HG02588 (cell line): Measurements from ENCODE around the gene AOAH.

Experiments used
- ATAC-seq: cut with Tn5 transposase; IDR thresholded peaks from one replicate; pipeline ENCODE4 v1.9.1; 2021; ENCODE audit warnings: mild to moderate bottlenecking, moderate library complexity; ENCODE audit not compliant: unreplicated experiment

AOAH gene

DNA sequence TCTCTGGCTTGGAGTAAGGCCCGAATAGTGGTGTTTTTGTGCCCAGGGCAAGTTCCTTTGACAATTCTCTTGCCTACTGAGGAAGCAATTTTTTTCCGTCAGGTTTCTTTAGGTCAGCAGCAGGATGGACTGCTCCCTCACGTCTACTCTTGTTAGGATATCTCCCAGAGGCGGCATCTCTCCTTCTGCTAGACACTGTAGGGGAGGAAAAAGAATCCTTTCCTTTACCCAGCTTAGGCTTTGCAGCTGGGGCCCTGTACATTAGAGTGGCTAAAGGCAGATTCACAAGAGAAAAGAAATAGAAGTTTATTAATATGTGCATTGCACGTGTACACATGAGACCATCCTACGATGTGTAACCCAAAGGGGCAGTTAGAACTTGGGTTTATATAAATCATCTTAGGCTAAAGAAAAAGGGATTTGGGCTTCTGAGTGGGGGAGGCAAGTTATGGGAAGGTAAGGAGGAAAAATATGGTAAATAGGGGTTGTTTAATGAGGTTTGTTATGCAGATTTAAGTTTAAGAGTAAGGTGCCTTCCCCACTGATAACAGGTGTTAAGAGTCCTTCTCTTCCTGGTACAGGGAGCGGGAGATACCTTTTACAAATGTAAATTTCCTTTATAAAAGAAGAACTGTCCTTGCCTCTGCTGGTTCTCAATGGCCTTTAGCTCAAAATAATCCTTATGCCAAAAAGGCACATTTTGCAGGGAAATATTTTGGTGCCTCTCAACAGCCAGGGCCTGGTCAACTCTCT lies 156.4 kb downstream of the AOAH start:
- no peak for ATAC-seq

GRCh38 chr7:36565792-36566356 lies 158.4 kb downstream of the AOAH start:
- no peak for ATAC-seq

GRCh38 chr7:36564489-36564888 lies 159.8 kb downstream of the AOAH start:
- no peak for ATAC-seq

DNA sequence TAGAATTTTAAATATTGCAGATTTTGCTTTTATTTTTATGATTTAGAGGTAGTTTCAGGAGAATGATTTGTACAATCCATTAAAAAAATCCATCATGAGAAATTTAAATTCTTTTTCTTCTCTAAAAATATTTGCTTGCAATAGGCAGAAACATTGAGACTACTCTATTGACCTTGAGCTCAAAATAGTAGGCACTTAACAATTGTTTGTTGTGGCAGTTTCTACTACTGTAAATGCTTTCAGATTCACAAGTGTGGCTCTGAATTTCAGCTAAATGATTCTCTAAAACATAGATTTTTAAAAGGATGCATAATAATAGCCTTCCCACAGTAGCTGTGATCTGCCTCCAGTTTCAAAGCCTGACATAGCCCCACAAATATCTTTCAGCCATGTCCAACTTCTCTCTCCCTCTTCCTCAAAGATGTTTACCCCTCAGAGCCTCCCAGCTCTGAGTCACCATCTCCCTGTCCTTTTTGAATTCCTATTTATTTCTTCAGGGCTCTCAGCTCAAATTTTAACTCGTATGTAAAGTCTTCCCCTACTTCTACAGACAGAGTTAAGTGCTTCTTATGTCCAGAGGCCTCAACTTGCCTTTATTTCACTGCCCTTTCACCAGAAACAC lies 160.5 kb downstream of the AOAH start:
- ATAC-seq: no peak

GRCh38 chr7:36562121-36562520 lies 162.2 kb downstream of the AOAH start:
- ATAC-seq: no peak

DNA sequence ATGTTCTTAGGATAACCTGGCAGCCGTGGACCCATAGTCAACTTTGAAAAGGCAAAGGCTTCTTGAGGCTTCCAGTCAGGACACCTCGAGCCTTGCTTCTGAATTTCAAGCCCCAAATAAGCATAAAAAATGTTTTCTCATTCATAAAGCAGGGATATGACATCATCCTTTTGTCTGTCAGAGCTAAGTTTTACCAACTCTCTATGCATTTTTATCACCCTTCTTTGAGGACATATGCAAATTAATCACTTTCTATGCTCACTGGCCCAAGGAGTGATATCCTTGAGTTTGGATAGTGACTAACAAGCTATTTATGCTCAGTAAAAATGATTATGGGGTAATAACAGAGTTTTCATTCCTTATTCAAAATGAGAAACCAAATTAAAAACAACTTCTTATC lies 175.3 kb downstream of the AOAH start:
- no peak for ATAC-seq

GRCh38 chr7:36547416-36547815 lies 176.9 kb downstream of the AOAH start:
- ATAC-seq: no peak

- ATAC-seq: no peak
Measured at GRCh38 chr7:36546331-36546730, 178.0 kb downstream of the AOAH start.

DNA sequence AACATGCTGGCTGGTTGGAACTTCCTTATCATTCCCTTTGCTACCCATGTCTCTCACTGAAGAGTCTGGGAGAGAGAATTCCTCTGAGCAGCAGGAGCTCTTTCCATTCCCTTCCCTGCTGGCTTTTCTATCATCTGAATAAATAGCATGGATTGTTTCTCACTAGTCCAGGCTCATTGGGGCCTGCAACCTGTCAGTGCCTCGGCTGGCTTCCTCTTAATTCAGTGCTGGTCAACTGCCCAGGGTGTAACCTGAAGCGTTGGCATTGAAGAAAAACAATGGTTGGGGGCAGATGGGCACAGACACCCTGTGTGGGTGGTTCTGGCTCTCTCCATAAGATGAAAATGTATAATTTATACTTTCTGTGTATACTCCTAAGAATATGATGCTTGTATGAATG lies 179.0 kb downstream of the AOAH start:
- ATAC-seq: no peak

- ATAC-seq: no peak
Measured at GRCh38 chr7:36538126-36538525, 186.2 kb downstream of the AOAH start.

- ATAC-seq: no peak
Measured at GRCh38 chr7:36535866-36536664, 188.2 kb downstream of the AOAH start.

- ATAC-seq: no peak
Measured at GRCh38 chr7:36533717-36534116, 190.6 kb downstream of the AOAH start.

- ATAC-seq: no peak
Measured at GRCh38 chr7:36532981-36533499, 191.3 kb downstream of the AOAH start.

GRCh38 chr7:36531951-36532350 lies 192.3 kb downstream of the AOAH start:
- no peak for ATAC-seq

GRCh38 chr7:36530456-36530855 lies 193.8 kb downstream of the AOAH start:
- no peak for ATAC-seq

- no peak for ATAC-seq
Measured at GRCh38 chr7:36527549-36527913, 196.8 kb downstream of the AOAH start.

DNA sequence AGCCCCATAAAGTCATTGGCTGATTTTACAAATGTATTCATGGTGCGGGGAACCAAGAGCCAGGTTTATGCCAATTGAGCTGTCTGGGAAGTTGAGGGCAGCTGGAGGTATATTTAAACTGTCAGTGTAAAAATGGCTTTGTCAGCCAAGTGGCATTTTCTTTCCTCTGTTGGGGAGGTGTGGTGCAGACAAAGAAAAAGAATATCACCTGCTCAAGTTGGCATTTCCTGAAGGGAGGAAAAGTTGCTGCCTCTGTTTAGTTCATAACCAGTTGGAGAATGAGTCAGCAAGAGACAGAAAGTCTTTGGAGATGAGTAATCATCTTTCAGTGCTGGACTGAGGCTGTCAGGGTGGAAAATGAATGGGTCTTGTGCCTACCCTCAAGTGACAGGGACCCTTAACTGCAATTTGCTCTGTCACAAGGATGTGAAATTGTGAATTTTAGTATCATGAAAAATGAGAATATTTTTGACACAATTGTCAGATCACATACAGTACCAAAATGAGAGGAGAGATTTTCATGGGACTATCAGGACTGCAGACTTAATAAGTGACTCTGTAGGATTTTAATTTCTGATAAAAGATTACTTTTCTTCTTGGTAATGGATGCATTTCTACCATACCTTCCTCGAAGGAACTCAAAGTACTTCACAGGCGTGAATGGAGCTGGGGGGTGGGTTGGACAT lies 197.3 kb downstream of the AOAH start:
- ATAC-seq: peak; percentile 82

GRCh38 chr7:36523371-36524101 lies 200.8 kb downstream of the AOAH start:
- ATAC-seq: no peak

DNA sequence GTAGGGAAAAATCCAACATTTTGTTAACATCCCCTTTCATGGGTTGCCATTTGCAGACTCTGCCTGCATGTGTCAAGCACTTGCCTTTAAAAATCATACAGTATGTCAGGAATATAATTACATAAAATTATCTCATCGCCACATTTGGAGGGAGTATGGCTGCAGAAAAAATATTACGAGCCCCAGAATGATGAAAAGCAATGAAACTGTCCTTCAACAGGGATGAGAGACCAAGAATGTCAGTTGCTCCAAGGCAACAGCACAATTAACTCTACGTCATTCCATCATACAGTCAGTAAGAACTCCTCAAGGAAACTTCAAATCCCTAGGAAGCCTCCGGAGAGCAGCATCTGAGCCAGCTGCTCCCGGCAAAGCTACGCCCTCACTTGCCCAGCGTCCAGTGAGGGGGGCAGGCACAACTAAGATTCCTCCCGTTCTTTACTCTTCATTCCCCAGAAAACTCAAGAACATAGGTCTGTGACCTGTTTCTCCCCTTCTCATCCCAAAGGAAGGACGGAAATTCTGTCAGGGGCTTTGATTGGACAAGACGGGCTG lies 201.8 kb downstream of the AOAH start:
- no peak for ATAC-seq

- ATAC-seq: no peak
Measured at GRCh38 chr7:36521911-36522310, 202.4 kb downstream of the AOAH start.
